ENCODE measurements around the gene DNLZ. TPM values are rescaled to one million over a fixed set of nuclear protein-coding genes. Genes with fewer than 3 reads are reported as not detected.

DNLZ gene
- total and polyA plus RNA-seq, 9 of the 15 experiments (the other 6 are each of a cell fraction or from before 2014, with no cell fraction given) = 0.17 to 44.6 (median 3.4) TPM

DNA sequence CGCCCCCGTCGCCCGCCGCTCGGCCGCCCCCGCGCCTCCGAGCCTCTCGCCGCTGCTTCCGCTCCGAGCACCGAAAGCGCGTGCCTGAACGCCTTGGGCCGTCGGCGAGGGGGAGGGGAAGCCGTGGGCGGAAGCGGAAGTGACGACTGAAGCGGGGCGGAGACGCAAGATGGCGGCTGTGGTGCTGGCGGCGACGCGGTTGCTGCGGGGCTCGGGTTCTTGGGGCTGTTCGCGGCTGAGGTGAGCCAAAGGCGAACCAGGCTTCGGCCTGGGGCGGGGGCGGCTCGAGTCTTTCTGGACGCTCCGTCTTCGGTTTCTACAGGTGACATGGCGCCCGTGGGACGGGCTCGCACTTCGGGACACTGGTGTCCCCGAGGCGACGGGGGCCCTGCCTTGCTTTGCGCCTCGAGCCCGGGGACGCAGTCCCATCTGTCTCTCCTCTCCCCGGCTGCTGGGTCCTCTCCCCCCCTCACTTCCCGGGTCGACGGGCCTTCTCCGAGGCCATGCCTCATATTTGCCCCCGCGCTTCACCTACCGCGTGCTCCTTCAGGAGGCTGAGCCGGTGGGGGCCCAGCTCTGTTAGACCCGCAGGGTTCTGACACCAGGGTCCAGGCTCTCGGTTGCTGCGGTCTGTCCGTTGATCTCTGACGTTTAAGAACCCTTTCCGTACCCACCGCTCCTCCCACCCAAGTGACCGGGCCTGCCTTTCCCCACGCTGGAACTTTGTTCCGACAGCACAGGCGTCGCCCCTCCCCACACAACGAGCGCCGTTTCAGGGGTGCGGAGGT lies 47.1 kb upstream of the DNLZ start, which contains the start of the genes ENTR1 and PMPCA (continued):
- TF ChIP-seq SETDB1 (IDR thresholded peaks at IDR 0.05; ENCODE audit: low read length) (no peak), POU5F1 (IDR thresholded peaks at IDR 0.05; ENCODE audit: borderline replicate concordance, low read depth, low read length, partially characterized antibody) (no peak), FOXK2 (conservative IDR thresholded peaks at IDR 0.05 in 1 of 2, IDR thresholded peaks at IDR 0.05 in 1 of 2; ENCODE audit: low read depth in 2 of 2) (peak; percentile 30 to 69; a peak in 1 of 4 replicates), NCOA4 (IDR thresholded peaks at IDR 0.05; ENCODE audit: partially characterized antibody) (no peak), ZNF717 (CRISPR knock-in tag; IDR thresholded peaks at IDR 0.05) (no peak), MEF2D (tag; conservative IDR thresholded peaks at IDR 0.05; ENCODE audit: low read depth) (no peak), THAP12 (CRISPR knock-in tag; IDR thresholded peaks at IDR 0.05) (peak; percentile 46; the same call in 1 of the 2 replicates), POLR2H (tag; IDR thresholded peaks at IDR 0.05; ENCODE audit: low read depth) (peak; percentile 71), GATAD2A (IDR thresholded peaks at IDR 0.05) (no peak), SOX6 (IDR thresholded peaks at IDR 0.05) (no peak), PHF20 (IDR thresholded peaks at IDR 0.05; ENCODE audit: partially characterized antibody) (peak; percentile 82), PTBP1 (IDR thresholded peaks at IDR 0.05; ENCODE audit: low read depth, low read length) (no peak), KLF13 (tag; IDR thresholded peaks at IDR 0.05; ENCODE audit: borderline replicate concordance, low read depth) (no peak), TRIM24 (IDR thresholded peaks at IDR 0.05) (no peak), ZC3H11A (IDR thresholded peaks at IDR 0.05; ENCODE audit: low read depth, low read length) (no peak), ZNF217 (CRISPR knock-in tag; IDR thresholded peaks at IDR 0.05) (no peak), EP300 (IDR thresholded peaks at IDR 0.05; ENCODE audit: low read length) (peak; percentile 30; the same call in 1 of the 2 replicates), BDP1 (IDR thresholded peaks at IDR 0.05; ENCODE audit: insufficient read depth, insufficient read length) (no peak), KDM5B (IDR thresholded peaks at IDR 0.05; ENCODE audit: insufficient replicate concordance, low read depth, low read length) (peak; percentile 89), NFRKB (IDR thresholded peaks at IDR 0.05; ENCODE audit: low read depth) (peak; percentile 63; the same call in 1 of the 2 replicates), STAT5B (CRISPR knock-in tag; IDR thresholded peaks at IDR 0.05) (no peak), ZNF316 (IDR thresholded peaks at IDR 0.05) (no peak), CREB1 (IDR thresholded peaks at IDR 0.05) (peak; percentile 87), CREB1 (CRISPR knock-in tag; IDR thresholded peaks at IDR 0.05) (peak; percentile 94), PML (IDR thresholded peaks at IDR 0.05; ENCODE audit: low read length) (peak; percentile 65), KDM1A (IDR thresholded peaks at IDR 0.05) (no peak)
- TF ChIP-seq, protein P1, sequence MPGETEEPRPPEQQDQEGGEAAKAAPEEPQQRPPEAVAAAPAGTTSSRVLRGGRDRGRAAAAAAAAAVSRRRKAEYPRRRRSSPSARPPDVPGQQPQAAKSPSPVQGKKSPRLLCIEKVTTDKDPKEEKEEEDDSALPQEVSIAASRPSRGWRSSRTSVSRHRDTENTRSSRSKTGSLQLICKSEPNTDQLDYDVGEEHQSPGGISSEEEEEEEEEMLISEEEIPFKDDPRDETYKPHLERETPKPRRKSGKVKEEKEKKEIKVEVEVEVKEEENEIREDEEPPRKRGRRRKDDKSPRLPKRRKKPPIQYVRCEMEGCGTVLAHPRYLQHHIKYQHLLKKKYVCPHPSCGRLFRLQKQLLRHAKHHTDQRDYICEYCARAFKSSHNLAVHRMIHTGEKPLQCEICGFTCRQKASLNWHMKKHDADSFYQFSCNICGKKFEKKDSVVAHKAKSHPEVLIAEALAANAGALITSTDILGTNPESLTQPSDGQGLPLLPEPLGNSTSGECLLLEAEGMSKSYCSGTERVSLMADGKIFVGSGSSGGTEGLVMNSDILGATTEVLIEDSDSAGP (CRISPR knock-in tag; IDR thresholded peaks at IDR 0.05) = no peak
- TF ChIP-seq, protein P2, sequence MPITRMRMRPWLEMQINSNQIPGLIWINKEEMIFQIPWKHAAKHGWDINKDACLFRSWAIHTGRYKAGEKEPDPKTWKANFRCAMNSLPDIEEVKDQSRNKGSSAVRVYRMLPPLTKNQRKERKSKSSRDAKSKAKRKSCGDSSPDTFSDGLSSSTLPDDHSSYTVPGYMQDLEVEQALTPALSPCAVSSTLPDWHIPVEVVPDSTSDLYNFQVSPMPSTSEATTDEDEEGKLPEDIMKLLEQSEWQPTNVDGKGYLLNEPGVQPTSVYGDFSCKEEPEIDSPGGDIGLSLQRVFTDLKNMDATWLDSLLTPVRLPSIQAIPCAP (CRISPR knock-in tag; IDR thresholded peaks at IDR 0.05; ENCODE audit: borderline replicate concordance) = no peak

All from K562 (cell line).